NCI-H2029 (cell line): Measurements from ENCODE around the gene FBXO33.
A peak's percentile ranks its signal among the peaks of the same experiment; 100 is the strongest.

Source experiments
- DNase-seq: peaks from one replicate; lab custom pipeline; 2025; lab: John Stamatoyannopoulos, UW

FBXO33 gene

DNA sequence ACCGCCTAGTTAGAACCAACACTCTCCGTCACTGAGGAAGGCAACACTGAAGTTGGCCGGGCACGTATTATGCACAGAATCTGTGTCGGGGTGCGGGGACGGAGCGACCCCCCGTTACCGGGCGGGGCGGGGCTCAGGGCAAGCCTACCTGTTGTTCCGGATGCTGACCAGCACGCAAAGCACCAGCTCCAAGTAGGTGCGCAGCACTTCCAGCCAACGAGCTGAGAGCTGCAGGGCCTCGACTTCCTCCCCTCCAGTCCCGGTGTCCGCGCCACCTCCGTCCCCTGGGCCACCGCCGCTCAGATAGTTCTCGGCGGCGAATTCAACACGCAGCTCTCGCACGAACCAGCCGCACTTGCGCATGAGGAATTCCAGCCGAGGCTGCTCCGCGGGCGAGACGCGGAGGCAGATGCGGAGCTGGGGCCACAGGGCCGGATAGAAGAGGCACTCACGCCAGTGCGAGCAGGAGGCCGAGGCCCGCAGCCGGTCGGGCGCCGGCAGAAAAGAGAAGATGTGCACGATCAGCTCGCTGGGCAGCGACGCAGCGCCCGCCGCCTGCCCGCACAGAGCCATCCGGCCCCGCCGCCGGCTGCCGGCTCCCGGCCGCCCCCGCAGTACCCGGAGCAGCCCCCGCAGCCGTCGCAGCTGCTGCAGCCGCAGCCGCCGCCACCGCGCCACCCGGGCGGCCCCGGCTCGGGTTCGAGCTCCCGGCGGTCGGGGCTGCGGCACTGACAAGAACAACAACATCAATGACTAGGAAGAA lies 636 bp downstream of the FBXO33 start:
- DNase-seq, result peak; percentile 62

DNA sequence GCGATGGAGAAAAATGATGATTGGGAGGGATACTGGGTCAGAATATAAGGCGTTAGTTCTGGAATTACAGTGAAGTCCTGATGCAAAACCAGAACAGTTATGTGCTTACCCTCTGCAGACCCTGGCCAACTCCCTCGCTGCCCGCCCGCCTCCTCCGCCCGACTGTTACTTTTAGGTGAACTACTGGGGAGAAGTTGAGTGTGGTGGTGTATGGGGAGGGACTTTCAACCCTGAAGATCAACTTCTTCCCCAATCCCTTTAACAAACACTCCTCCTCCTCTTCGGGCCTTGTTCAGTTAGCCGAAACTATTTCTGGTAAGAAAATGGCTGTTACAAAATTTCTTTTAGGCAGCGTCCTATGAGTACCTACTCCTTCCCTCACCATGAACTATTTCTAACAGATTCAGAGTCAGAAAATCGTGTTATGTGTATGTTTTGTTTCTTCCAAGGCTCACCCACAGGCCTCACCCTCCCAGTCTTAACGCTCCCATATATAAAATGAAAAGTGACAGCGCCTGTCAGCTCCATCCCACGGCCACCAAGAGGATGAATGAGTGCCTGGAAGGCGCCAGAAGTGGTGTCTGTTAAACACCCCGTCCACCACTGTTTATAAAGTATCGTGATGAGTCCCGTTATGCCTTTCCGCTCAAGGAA lies 1.3 kb downstream of the FBXO33 start:
- DNase-seq, result no peak

DNA sequence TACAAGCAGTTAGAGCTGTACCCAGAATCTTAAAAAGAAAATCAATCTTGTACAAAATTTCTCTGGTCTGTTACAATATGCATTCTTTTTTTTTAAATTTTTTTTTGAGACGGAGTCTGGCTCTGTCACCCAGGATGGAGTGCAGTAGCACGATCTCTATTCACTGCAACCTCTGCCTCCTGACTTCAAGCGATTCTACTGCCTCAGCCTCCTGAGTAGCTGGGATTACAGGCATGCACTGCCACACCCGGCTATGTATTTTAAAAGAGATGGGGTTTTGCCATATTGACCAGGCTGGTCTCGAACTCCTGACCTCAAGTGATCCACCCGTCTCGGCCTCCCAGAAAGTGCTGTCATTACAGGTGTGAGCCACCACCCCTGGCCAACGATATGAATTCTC lies 4.1 kb downstream of the FBXO33 start:
- no peak for DNase-seq

DNA sequence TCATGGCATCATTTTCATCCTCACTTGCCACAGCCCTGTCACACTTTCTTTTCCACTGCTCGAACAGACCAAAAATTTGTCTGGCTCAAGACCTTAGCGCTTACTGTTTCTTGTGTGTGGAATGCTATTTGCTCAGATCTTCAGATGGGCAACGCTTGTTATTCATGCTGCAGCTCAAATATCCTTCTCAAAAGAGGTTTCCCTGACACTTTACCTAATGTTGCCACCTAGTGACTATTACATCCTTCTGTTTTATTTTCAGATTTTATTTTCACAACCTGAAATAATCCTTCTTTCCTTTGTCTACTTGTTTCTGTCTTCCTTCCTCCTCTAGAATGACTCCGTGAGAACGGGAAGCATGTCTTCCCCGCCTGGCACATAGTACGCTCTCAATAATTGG lies 5.6 kb downstream of the FBXO33 start:
- DNase-seq, result peak; percentile 73

DNA sequence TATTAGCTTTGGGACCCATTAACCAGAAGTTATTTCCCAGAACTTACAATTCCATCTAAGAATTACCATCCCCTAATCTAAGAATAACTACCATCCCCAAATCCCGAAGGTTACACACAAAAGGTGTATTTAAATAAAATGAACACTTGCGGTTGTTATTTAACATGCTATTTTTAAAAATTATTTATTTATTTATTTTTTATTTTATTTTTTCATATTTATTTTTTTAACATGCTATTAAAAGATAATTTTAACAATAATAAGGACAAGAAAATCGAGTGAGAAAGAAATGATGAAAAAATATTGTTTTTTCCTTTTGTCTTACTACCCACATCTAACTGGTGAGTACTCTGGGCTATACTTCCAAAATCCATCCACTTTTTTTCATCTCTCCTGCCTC lies 6.3 kb downstream of the FBXO33 start:
- no peak for DNase-seq

DNA sequence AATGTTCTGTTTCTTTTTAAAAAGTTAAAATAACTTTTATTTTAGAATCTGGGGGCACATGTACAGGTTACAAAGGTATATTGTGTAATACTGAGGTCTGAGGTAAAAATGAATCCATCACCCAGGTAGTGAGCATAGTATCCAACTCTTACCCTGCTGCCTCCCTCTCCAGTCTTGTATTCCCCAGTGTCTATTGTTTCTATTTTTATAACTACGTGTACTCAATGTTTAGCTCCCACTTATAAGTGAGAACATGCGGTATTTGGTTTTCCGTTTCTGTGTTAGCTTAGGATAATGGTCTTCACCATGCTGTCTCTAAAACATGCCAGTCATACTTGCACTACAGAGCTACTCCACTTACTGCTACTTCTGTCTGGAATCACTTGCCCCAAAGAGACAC lies 8.4 kb downstream of the FBXO33 start:
- no peak for DNase-seq

DNA sequence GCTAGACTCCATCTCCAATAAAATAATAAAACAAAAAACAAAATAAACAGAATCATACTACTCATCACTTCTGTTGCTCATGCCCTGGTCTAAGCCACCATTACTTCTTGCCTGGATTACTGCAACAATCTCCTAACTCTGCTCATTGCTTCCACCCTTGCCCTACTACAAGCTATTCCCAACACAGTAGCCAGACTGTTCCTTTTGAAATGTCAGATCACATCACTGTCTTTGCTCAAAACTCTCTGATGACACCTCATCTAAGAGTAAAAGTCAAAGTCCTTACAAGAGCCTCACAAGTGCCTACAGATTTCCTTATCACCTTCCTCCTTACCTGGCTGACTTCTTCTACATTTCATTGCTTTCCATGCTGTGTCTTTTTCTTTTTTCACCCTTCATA lies 10.0 kb downstream of the FBXO33 start:
- no peak for DNase-seq

DNA sequence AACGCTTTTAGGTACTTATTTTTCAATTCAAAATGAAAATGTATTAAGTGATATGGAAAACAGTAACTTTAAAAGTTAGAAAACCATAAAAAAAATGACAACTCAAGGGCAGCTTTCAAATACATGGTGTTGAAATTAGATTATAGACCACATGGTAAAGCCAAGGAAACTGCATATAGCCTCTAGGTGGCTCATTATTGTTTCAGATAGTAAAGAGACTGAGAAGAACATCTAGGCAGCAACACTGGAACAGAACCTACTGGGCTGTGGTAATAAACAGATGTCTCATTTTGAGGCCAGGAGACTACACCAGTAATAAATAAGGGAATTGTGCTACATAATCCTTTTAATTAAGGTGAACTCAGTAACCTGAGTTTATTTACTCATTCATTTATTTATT lies 13.0 kb downstream of the FBXO33 start:
- DNase-seq, result no peak

DNA sequence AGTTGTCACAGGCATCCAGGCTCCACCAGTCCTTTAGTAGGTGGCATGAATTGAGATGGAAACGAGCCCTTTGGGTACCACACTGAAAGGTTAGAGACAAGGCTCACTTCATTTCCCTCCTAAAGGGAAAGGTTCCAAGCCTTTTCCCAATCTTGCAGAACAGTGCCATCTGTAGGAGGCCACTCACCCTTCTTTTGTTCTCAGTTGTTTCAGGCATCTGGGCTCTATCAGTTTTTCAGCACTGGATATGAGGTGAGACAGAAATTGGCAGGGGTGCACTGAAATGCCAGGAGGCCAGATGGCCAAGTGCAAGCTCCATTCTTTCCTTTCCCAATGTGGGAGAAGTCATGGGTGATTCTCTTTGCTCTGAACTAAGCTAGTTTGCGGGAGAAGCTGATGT lies 15.2 kb downstream of the FBXO33 start:
- DNase-seq, result no peak

DNA sequence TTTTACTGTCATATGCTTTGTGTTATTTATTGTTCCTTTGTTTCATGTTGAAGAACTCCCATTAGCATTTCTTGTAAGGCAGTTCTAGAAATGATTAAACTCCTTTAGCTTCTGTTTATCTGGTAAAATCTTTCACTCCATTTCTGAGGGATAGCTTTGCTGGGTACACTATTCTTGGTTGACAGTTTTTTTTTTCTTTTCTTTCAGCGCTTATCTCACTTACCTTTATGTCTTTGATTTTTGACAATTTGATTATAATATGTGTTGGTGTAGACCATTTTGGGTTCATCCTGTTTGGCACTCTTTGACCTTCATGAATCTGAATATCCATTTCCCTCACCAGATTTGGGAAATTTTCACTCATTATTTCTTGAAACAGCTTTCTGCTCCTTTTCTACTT lies 16.2 kb downstream of the FBXO33 start:
- no peak for DNase-seq

DNA sequence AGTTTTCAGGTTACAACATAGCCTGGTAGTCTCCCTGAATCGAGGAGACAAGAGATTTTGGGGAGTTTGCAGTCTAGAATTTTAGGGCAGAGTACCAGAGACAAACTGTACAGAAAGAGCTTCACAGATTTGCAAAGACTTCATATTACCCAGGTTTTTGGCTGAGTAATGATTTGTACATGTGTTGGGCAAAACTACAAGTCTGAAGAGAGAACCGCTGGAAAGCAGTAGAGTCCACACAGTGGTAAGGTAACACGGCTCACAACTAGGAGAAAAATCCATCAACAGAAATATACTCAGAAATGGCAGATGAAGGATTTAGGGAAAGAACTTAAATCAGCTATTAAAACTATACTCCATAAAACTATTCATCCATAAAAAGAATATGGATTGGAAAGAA lies 25.7 kb downstream of the FBXO33 start:
- DNase-seq, result no peak

DNA sequence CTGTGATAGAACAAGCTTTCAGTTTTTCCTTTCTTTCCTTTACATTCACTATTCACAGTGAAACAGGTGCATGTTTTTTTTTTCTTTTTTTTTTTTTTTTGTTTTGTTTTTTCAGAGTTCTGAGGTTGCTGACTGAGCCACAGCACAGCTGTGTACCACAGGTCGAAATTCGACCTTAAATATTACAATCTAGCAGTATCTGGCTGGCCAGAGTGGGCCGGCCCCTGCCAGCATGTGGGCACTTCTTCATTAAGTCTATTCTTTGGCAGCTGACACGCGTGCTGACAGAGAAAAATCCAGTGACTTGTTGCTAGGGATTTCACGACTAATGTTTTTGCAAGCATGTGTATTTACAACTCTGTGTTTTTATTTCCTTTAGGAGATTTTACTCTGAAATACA lies 33.9 kb downstream of the FBXO33 start:
- DNase-seq, result no peak

DNA sequence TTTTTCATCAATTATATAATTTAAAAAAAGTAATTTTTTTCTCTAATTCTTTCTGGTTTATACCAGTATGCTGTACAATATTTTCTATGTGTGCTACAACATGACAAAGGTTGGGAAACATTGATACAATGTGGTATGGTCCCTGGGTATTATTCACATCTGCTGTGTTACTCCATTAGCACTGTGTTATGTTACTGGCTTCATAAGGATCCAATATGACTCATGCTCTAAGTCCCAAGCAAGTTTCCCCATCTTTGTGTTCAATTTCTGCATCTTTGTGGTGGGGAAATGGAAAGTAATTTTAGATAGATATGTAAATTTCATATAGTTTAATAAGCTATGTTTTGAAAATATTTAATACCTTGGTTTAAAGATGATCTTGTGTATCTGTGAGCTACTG lies 35.8 kb downstream of the FBXO33 start:
- DNase-seq, result no peak

DNA sequence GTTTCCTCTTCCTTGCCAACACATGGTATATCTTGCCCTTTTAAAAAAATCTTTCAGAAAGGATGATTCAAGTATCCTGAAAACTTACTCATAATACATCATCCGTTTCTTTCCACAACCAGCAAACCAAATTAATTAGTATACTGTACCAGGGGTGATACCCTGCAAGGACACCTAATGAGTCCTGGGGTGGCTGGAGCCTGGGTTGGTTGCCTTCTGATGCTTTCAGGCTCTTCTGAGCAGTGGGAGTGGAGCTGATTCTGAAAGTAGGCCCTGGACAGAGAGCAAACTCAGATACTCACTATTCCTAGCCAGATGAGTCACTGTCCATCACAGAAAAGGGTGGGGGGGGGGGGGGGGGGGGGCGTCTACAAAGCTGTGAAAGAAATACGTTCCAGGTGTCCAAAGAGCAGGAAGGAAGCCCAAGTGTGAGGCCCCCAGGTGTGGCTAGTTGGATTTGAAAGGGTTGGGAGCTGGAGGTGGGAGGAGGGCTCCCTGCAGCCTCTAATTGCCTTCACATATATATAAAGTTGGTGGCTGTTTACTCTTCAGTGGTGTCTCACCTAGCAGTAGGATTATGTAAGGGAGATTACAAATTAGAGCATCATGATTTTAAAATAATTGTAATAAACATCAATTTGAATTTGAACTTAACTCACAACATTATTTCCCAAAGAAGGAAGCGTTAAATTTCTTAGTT lies 36.5 kb downstream of the FBXO33 start:
- DNase-seq, result no peak

DNA sequence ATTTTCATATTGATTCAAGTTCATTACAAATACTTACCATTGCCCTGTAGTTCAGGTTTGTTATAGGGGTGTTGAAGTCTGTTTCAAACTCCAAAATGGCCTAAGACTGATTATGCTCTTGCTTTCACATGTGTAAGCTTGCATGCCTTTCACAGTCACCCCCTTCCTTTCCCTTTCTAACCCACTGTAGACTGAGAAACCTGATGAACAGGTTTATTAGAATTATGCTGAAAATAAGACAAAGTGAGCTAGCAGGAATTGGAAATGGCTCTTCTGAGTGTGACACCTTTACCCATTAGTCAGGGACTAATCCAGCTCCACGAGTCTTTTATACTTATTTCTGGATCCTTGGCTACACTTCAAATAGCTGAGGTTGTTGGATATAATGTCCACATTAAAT lies 38.9 kb downstream of the FBXO33 start:
- no peak for DNase-seq

DNA sequence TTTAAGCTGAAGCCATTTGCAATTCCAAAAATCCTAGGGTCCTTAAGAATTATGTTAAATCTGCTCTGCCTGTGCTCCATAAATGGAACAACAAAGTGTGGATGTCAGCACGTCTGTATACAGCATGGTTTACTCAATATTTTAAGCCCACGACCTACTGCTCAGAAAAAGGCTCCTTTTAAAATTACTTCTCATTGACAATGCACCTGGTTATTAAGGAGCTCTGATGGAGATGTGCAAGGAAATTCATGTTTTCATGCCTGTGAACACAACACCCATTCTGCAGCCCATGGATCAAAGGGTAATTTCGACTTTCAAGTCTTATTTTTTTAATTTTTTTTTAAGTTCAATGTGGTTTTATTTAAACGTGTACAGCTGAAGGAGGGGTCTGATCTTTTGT lies 48.1 kb downstream of the FBXO33 start:
- no peak for DNase-seq

DNA sequence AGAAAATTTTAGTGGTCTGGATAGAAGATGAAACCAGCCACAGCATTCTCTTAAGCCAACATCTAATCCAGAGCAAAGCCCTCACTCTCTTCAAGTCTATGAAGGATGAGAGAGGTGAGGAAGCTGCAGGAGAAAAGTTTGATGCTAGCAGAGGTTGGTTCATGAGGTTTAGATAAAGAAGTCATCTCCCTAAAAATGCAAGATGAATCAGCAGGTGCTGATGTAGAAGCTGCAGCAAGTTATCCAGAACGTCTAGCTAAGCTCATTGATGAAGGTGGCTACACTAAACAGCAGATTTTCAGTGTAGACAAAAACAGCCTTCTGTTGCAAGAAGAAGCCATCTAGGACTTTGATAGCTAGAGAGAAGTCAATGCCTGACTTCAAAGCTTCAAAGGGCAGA lies 48.5 kb downstream of the FBXO33 start:
- DNase-seq, result no peak

DNA sequence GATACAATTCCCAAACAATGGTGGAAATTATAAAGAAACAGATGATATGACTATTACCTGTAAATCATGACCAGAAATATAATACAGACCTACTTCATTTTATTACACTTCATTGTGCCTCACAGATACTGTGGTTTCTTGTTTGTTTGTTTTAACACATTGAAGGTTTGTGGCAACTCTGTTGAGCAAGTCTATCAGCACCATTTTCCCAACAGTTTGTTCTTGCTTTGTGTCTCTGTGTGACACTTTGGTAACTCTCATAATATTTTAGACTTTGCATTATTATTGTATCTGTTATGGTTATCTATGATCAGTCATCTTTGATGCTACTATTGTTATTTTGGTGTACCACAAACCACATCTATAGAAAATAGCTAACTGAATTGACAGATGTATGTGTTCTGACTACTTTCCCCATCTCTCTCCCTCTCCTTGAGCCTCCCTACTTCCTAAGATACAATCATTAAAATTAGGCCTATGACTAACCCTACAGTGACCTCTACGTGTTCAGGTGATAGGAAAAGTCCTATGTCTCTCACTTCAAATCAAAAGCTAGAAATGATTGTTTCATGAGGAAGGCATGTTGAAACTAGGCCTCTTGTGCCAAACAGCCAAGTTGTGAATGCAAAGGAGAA lies 49.1 kb downstream of the FBXO33 start:
- DNase-seq, result no peak

DNA sequence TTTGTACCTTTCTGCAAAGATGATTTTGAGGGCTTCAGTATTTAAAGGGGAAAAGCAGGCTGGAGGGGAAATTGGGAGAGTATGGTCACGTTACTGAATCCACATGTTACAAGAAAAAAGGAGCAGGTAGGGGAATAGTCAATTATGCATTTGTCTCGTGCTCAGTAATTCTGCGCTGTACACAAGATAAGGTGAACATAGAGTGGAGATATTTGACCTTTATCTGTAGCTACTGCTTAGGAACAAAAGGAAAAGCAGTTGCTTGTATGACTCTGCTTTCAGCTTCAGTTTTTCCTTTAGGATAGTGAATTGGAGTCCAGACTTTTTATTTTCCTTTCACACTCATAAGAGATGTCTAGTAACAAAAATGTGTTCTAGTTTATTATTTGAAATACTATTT lies 49.8 kb downstream of the FBXO33 start:
- DNase-seq, result no peak

DNA sequence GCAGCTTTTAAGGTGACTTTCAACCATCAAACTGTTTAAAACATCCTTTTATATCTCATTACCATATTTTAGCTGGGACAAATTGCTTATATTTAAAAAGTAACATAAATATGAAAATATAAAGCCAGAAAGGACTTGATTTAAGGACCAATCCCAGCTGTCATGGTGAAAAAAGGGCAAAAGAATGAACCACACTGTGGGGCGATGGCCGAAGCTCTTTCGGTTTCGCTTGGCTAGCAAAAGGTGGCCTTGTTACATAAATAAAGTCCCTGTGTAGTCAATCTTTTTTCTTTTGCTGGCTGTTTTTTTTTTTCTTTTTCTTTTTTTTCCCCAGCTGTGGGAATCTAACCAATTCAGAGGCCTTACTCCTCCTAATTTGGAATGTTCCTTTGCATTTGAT lies 50.9 kb downstream of the FBXO33 start:
- no peak for DNase-seq

DNA sequence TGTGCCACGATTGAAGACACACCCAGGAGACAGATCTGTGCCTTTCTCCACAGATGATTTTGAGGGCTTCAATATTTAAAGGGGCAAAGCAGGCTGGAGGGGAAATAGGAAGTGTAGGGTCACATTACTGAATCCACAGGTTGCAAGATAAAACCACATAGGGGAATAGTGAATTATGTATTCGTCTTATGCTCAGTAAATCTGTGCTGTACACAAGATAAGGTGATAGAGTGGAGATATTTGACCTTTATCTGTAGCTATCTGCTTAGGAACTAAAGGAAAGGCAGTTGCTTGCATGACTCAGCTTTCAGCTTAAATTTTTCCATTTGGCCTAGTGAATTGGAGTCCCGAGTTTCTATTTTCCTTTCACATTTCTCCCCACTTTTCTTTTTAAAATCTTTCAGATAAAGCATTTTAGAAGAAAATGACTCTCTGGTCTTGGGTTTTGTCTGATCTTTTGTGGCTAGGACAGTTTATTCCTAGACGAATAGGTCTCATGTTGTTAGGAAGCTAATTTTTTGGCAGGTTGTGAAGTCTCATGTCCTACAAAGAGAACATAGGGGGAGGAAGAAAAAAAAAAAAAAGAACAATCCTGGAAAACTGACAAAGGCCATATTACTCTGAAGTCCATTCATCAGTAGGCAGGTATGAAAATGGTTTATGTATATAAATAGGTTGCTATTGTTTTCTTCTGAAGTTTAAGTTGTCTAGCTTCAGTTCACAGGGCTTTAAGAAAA lies 55.4 kb downstream of the FBXO33 start:
- no peak for DNase-seq

DNA sequence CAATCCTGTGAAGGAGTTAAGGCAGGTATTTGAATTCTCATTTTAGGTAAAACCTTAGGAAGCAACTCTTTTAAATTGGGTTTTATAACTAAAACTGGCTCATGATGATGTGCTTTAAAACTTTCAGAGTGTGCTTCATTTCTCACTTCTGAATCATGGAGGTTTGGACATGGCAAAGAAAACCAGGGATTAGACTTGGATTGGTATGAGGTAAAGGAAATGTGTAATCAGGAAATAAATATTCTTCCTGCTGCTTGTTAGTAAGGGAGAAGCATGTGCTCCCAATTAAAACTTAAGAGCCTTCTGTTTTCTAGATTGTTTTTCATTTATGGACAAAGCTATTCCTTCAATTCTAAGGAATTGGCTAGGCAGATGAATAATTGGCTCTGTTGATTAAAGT lies 57.4 kb downstream of the FBXO33 start:
- no peak for DNase-seq
